ENCODE data around the gene AHDC1.

DNA sequence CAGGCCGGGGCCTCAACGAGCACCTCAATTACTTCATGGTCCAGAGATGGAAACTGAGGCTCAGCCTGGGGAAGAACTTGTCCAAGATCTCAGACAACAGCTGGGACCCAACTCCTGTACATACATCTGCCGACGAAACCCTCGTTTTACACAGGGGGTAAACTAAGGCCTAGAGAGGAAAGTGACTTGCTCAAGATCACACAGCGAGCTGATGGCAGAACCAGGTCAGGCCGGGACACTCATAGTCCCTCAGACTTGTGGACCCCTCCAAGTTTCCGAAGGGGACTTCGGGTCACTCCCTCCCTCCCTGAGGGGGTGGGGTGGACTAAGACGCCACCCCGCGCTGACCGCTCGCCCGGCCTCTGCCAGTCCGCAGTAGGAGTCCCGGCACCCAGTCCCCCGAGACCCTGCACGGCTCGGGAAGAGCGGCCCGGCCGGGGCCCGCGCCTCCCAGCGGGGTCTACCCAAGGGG, 114.4 kb downstream of the AHDC1 start:
- TF ChIP-seq ARNTL (CRISPR knock-in tag; IDR thresholded peaks at IDR 0.05; ENCODE audit: borderline replicate concordance, low read depth) (no peak), GLIS3 (CRISPR knock-in tag; IDR thresholded peaks at IDR 0.05) (no peak), ZNF565 (CRISPR knock-in tag; conservative IDR thresholded peaks at IDR 0.05; ENCODE audit: low read depth) (no peak), ZNF70 (CRISPR knock-in tag; IDR thresholded peaks at IDR 0.05) (no peak), RARB (CRISPR knock-in tag; IDR thresholded peaks at IDR 0.05) (no peak), OSR1 (CRISPR knock-in tag; IDR thresholded peaks at IDR 0.05) (no peak), ZFP30 (CRISPR knock-in tag; IDR thresholded peaks at IDR 0.05) (no peak)

Data from SK-N-SH treated with all-trans-retinoic acid at 6 μM for 48 hours (cell line).